HEK293 (cell line): ENCODE measurements around the gene KTN1.

Experiments used
- CTCF ChIA-PET: fragments of 350-600 bp; formaldehyde crosslinking; extraction: SDS; loops from one replicate; lab custom pipeline; 2021; ENCODE audit warnings: antibody characterized with exemption; lab: Yijun Ruan, JAX
- POLR2A ChIA-PET: fragments of 300-600 bp; formaldehyde crosslinking; extraction: SDS; loops from one replicate; lab custom pipeline; 2020; ENCODE audit warnings: antibody characterized with exemption, inconsistent platforms; lab: Yijun Ruan, JAX
- H3K27ac ChIP-seq: fragments of 200-500 bp; sonication (Bioruptor generic); 2 replicates; pipeline ENCODE4 v1.5.1; 2014; ENCODE audit warnings: low read depth, low read length, control low read depth, inconsistent platforms; ENCODE audit errors: extremely low read depth
- H3K36me3 ChIP-seq, 2 experiments: fragments of 200-500 bp in 1 of 2; sonication (Bioruptor generic) in 1 of 2; 1 replicate in 1 of 2; 2 replicates in 1 of 2; pipeline ENCODE4 v1.5.1; 2014 to 2017; ENCODE audit warnings: inconsistent platforms in 2 of 2, low read length in 2 of 2; ENCODE audit not compliant: control insufficient read depth in 2 of 2, insufficient read depth in 1 of 2
- H3K4me1 ChIP-seq: fragments of 200-500 bp; sonication (Bioruptor generic); 2 replicates; pipeline ENCODE4 v1.5.1; 2014; ENCODE audit warnings: mild to moderate bottlenecking, low read length, inconsistent platforms; ENCODE audit not compliant: control insufficient read depth, insufficient read depth
- H3K4me3 ChIP-seq: 2 replicates; pipeline ENCODE4 v1.5.1; 2011; ENCODE audit warnings: low read depth, mild to moderate bottlenecking, control low read depth, low read length, moderate library complexity
- H3K9me3 ChIP-seq: fragments of 200-500 bp; sonication (Bioruptor generic); 2 replicates; pipeline ENCODE4 v1.5.1; 2014; ENCODE audit warnings: low read depth, low read length, inconsistent platforms; ENCODE audit not compliant: control insufficient read depth, insufficient read depth
- FEZF1 ChIP-seq: fragments of 450-650 bp; formaldehyde crosslinking; IDR thresholded peaks from 2 replicates; pipeline ENCODE4 v1.5.1; 2016; ENCODE audit warnings: missing biosample characterization, missing genetic modification characterization
- MZF1 ChIP-seq: fragments of 450-650 bp; formaldehyde crosslinking; IDR thresholded peaks from 2 replicates; pipeline ENCODE4 v1.5.1; 2017; ENCODE audit warnings: missing biosample characterization, missing genetic modification characterization, borderline replicate concordance
- OVOL3 ChIP-seq: fragments of 450-650 bp; formaldehyde crosslinking; IDR thresholded peaks from 2 replicates; pipeline ENCODE4 v1.5.1; 2016; ENCODE audit warnings: missing biosample characterization, missing genetic modification characterization
- SCRT1 ChIP-seq: fragments of 450-650 bp; formaldehyde crosslinking; IDR thresholded peaks from 2 replicates; pipeline ENCODE4 v1.5.1; 2016; ENCODE audit warnings: missing biosample characterization, missing genetic modification characterization, borderline replicate concordance
- SP7 ChIP-seq: fragments of 450-650 bp; formaldehyde crosslinking; IDR thresholded peaks from 2 replicates; pipeline ENCODE4 v1.5.1; 2016; ENCODE audit warnings: missing biosample characterization, missing genetic modification characterization
- TRIM28 ChIP-seq: IDR thresholded peaks from 2 replicates; pipeline ENCODE4 v1.6.1; 2011; ENCODE audit warnings: low read length, control low read depth, borderline replicate concordance
- ZBTB1 ChIP-seq: fragments of 450-650 bp; formaldehyde crosslinking; IDR thresholded peaks from 2 replicates; pipeline ENCODE4 v1.5.1; 2016; ENCODE audit warnings: missing biosample characterization, missing genetic modification characterization
- ZBTB17 ChIP-seq: fragments of 450-650 bp; formaldehyde crosslinking; IDR thresholded peaks from 2 replicates; pipeline ENCODE4 v1.5.1; 2016; ENCODE audit warnings: missing biosample characterization, missing genetic modification characterization
- ZFHX2 ChIP-seq: fragments of 450-650 bp; formaldehyde crosslinking; conservative IDR thresholded peaks from 2 replicates; pipeline ENCODE4 v1.5.1; 2016; ENCODE audit warnings: missing biosample characterization, missing genetic modification characterization
- ZNF114 ChIP-seq: fragments of 450-650 bp; formaldehyde crosslinking; IDR thresholded peaks from 2 replicates; pipeline ENCODE4 v1.5.0; 2017; ENCODE audit warnings: missing biosample characterization, missing genetic modification characterization
- ZNF2 ChIP-seq: fragments of 450-650 bp; formaldehyde crosslinking; IDR thresholded peaks from 2 replicates; pipeline ENCODE4 v1.5.1; 2016; ENCODE audit warnings: missing biosample characterization, missing genetic modification characterization
- ZNF248 ChIP-seq: fragments of 450-650 bp; formaldehyde crosslinking; IDR thresholded peaks from 2 replicates; pipeline ENCODE4 v1.5.1; 2017; ENCODE audit warnings: missing biosample characterization, missing genetic modification characterization
- ZNF311 ChIP-seq: fragments of 450-650 bp; formaldehyde crosslinking; IDR thresholded peaks from 2 replicates; pipeline ENCODE4 v1.5.1; 2017; ENCODE audit warnings: missing biosample characterization, missing genetic modification characterization, borderline replicate concordance
- ZNF501 ChIP-seq: fragments of 450-650 bp; formaldehyde crosslinking; IDR thresholded peaks from 2 replicates; pipeline ENCODE4 v1.5.1; 2016; ENCODE audit warnings: missing biosample characterization, missing genetic modification characterization
- ZNF555 ChIP-seq: fragments of 450-650 bp; formaldehyde crosslinking; conservative IDR thresholded peaks from 2 replicates; pipeline ENCODE4 v1.5.1; 2017; ENCODE audit warnings: missing biosample characterization, mild to moderate bottlenecking, missing genetic modification characterization, inconsistent platforms
- ZNF610 ChIP-seq: fragments of 450-650 bp; formaldehyde crosslinking; IDR thresholded peaks from 2 replicates; pipeline ENCODE4 v1.5.1; 2016; ENCODE audit warnings: missing biosample characterization, missing genetic modification characterization, borderline replicate concordance
- ZNF621 ChIP-seq: fragments of 450-650 bp; formaldehyde crosslinking; IDR thresholded peaks from 2 replicates; pipeline ENCODE4 v1.5.1; 2017; ENCODE audit warnings: missing biosample characterization, missing genetic modification characterization
- ZNF629 ChIP-seq: fragments of 450-650 bp; formaldehyde crosslinking; IDR thresholded peaks from 2 replicates; pipeline ENCODE4 v1.5.1; 2017; ENCODE audit warnings: missing biosample characterization, missing genetic modification characterization
- ZNF664 ChIP-seq: fragments of 450-650 bp; formaldehyde crosslinking; IDR thresholded peaks from 2 replicates; pipeline ENCODE4 v1.5.1; 2016; ENCODE audit warnings: missing biosample characterization, missing genetic modification characterization
- ZNF791 ChIP-seq: fragments of 450-650 bp; formaldehyde crosslinking; IDR thresholded peaks from 2 replicates; pipeline ENCODE4 v1.5.1; 2016; ENCODE audit warnings: missing biosample characterization, missing genetic modification characterization
- ZNF843 ChIP-seq: fragments of 450-650 bp; formaldehyde crosslinking; IDR thresholded peaks from 2 replicates; pipeline ENCODE4 v1.5.1; 2016; ENCODE audit warnings: missing biosample characterization, missing genetic modification characterization
- ZSCAN16 ChIP-seq: fragments of 450-650 bp; formaldehyde crosslinking; IDR thresholded peaks from 2 replicates; pipeline ENCODE4 v1.5.1; 2016; ENCODE audit warnings: missing biosample characterization, missing genetic modification characterization
- TF ChIP-seq, protein P1 (sequence below): fragments of 450-650 bp; formaldehyde crosslinking; IDR thresholded peaks from 2 replicates; pipeline ENCODE4 v1.5.1; 2016; ENCODE audit warnings: missing biosample characterization, missing genetic modification characterization
- TF ChIP-seq, protein P2 (sequence below): fragments of 450-650 bp; formaldehyde crosslinking; IDR thresholded peaks from 2 replicates; pipeline ENCODE4 v1.5.1; 2016; ENCODE audit warnings: missing biosample characterization, missing genetic modification characterization
- TF ChIP-seq, protein P3 (sequence below): fragments of 450-650 bp; formaldehyde crosslinking; IDR thresholded peaks from 2 replicates; pipeline ENCODE4; 2016; ENCODE audit warnings: missing biosample characterization, missing genetic modification characterization
- TF ChIP-seq, protein P4 (sequence below): fragments of 450-650 bp; formaldehyde crosslinking; IDR thresholded peaks from 2 replicates; pipeline ENCODE4 v1.5.1; 2016; ENCODE audit warnings: missing biosample characterization, missing genetic modification characterization
- TF ChIP-seq, protein P5 (sequence below): fragments of 450-650 bp; formaldehyde crosslinking; IDR thresholded peaks from 2 replicates; pipeline ENCODE4 v1.5.1; 2017; ENCODE audit warnings: missing biosample characterization, mild to moderate bottlenecking, missing genetic modification characterization, moderate library complexity

Gene KTN1

DNA sequence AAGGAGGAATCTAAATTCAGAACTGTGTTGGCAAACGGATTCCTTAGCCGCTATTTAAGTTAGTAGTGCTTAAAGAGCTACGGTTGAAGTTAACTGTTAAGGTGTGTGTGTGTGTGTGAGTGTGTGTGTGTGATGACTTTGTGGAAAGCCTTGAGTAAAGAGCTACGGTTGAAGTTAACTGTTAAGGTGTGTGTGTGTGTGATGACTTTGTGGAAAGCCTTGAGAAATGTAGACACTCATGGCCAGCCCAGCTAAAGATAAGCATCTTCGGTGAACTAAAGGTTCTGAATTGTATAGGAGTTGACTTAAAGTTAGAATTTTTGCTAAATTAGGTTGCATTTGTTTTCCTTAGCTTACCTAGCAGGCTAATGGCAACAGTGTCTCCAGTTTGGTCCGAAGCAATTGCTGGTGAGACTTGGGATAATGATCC is 1.4 kb downstream of the KTN1 start:
- CTCF ChIA-PET = interaction anchor here (1.0 to 1.6 kb wide), 2 partner anchors 134 to 135 kb away, joined by 4 to 6 read pairs; no protein-coding TSS in a partner anchor
- no peaks in the 10 kb centered on the region for H3K9me3 ChIP-seq
- H3K27ac ChIP-seq = peak overlapping the region; percentile 85; the same call in 1 of the 2 replicates
- peaks cover 0 to 5% of the 10 kb centered on the region in 2 experiments; a peak in 1 of 3 replicates for H3K36me3 ChIP-seq
- POLR2A ChIA-PET = interaction anchor here (0.6 to 1.4 kb wide), 7 partner anchors 9 to 127 kb away, joined by 3 to 4 read pairs (median 3); no protein-coding TSS in a partner anchor
- H3K4me1 ChIP-seq = peaks cover 40% of the 10 kb centered on the region
- peak overlapping the region; percentile 95 for H3K4me3 ChIP-seq
- no peak for TF ChIP-seq TRIM28
- TF ChIP-seq OVOL3 (tag by site-specific recombination) = 0 out of 2 replicates have a peak, but pooled peaks have one; percentile 24
- no peak; the same call in 1 of the 2 replicates for TF ChIP-seq SP7 (tag by site-specific recombination)
- TF ChIP-seq SCRT1 (tag by site-specific recombination) = no peak
- TF ChIP-seq FEZF1 (tag by site-specific recombination) = no peak
- TF ChIP-seq ZNF248 (tag by site-specific recombination) = no peak
- no peak for TF ChIP-seq ZNF114 (tag by site-specific recombination)
- TF ChIP-seq ZNF791 (tag by site-specific recombination) = no peak
- no peak for TF ChIP-seq ZNF311 (tag by site-specific recombination)
- no peak for TF ChIP-seq ZNF843 (tag by site-specific recombination)
- no peak for TF ChIP-seq ZBTB17 (tag by site-specific recombination)
- no peak for TF ChIP-seq ZNF555 (tag by site-specific recombination)
- 0 out of 2 replicates have a peak, but pooled peaks have one; percentile 47 for TF ChIP-seq ZNF2
- TF ChIP-seq, protein P1, sequence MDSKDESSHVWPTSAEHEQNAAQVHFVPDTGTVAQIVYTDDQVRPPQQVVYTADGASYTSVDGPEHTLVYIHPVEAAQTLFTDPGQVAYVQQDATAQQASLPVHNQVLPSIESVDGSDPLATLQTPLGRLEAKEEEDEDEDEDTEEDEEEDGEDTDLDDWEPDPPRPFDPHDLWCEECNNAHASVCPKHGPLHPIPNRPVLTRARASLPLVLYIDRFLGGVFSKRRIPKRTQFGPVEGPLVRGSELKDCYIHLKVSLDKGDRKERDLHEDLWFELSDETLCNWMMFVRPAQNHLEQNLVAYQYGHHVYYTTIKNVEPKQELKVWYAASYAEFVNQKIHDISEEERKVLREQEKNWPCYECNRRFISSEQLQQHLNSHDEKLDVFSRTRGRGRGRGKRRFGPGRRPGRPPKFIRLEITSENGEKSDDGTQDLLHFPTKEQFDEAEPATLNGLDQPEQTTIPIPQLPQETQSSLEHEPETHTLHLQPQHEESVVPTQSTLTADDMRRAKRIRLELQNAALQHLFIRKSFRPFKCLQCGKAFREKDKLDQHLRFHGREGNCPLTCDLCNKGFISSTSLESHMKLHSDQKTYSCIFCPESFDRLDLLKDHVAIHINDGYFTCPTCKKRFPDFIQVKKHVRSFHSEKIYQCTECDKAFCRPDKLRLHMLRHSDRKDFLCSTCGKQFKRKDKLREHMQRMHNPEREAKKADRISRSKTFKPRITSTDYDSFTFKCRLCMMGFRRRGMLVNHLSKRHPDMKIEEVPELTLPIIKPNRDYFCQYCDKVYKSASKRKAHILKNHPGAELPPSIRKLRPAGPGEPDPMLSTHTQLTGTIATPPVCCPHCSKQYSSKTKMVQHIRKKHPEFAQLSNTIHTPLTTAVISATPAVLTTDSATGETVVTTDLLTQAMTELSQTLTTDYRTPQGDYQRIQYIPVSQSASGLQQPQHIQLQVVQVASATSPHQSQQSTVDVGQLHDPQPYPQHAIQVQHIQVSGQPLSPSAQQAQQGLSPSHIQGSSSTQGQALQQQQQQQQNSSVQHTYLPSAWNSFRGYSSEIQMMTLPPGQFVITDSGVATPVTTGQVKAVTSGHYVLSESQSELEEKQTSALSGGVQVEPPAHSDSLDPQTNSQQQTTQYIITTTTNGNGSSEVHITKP (tag by site-specific recombination) = no peak
- TF ChIP-seq, protein P2, sequence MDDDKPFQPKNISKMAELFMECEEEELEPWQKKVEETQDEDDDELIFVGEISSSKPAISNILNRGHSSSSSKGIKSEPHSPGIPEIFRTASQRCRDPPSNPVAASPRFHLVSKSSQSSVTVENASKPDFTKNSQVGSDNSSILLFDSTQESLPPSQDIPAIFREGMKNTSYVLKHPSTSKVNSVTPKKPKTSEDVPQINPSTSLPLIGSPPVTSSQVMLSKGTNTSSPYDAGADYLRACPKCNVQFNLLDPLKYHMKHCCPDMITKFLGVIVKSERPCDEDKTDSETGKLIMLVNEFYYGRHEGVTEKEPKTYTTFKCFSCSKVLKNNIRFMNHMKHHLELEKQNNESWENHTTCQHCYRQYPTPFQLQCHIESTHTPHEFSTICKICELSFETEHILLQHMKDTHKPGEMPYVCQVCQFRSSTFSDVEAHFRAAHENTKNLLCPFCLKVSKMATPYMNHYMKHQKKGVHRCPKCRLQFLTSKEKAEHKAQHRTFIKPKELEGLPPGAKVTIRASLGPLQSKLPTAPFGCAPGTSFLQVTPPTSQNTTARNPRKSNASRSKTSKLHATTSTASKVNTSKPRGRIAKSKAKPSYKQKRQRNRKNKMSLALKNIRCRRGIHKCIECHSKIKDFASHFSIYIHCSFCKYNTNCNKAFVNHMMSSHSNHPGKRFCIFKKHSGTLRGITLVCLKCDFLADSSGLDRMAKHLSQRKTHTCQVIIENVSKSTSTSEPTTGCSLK (tag by site-specific recombination) = no peak
- TF ChIP-seq, protein P3, sequence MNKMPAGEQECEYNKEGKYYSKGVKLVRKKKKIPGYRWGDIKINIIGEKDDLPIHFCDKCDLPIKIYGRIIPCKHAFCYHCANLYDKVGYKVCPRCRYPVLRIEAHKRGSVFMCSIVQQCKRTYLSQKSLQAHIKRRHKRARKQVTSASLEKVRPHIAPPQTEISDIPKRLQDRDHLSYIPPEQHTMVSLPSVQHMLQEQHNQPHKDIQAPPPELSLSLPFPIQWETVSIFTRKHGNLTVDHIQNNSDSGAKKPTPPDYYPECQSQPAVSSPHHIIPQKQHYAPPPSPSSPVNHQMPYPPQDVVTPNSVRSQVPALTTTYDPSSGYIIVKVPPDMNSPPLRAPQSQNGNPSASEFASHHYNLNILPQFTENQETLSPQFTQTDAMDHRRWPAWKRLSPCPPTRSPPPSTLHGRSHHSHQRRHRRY (tag by site-specific recombination) = no peak
- TF ChIP-seq ZBTB1 (tag by site-specific recombination) = no peak
- 0 out of 2 replicates have a peak, but pooled peaks have one; percentile 6 for TF ChIP-seq ZFHX2 (tag by site-specific recombination)
- TF ChIP-seq ZNF621 (tag by site-specific recombination) = no peak
- TF ChIP-seq, protein P4, sequence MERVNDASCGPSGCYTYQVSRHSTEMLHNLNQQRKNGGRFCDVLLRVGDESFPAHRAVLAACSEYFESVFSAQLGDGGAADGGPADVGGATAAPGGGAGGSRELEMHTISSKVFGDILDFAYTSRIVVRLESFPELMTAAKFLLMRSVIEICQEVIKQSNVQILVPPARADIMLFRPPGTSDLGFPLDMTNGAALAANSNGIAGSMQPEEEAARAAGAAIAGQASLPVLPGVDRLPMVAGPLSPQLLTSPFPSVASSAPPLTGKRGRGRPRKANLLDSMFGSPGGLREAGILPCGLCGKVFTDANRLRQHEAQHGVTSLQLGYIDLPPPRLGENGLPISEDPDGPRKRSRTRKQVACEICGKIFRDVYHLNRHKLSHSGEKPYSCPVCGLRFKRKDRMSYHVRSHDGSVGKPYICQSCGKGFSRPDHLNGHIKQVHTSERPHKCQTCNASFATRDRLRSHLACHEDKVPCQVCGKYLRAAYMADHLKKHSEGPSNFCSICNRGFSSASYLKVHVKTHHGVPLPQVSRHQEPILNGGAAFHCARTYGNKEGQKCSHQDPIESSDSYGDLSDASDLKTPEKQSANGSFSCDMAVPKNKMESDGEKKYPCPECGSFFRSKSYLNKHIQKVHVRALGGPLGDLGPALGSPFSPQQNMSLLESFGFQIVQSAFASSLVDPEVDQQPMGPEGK (tag by site-specific recombination) = no peak
- TF ChIP-seq, protein P5, sequence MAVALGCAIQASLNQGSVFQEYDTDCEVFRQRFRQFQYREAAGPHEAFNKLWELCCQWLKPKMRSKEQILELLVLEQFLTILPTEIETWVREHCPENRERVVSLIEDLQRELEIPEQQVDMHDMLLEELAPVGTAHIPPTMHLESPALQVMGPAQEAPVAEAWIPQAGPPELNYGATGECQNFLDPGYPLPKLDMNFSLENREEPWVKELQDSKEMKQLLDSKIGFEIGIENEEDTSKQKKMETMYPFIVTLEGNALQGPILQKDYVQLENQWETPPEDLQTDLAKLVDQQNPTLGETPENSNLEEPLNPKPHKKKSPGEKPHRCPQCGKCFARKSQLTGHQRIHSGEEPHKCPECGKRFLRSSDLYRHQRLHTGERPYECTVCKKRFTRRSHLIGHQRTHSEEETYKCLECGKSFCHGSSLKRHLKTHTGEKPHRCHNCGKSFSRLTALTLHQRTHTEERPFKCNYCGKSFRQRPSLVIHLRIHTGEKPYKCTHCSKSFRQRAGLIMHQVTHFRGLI (tag by site-specific recombination) = no peak
- TF ChIP-seq ZNF610 (tag by site-specific recombination) = no peak
- 0 out of 2 replicates have a peak, but pooled peaks have one; percentile 30 for TF ChIP-seq ZNF629 (tag by site-specific recombination)
- no peak for TF ChIP-seq MZF1
- TF ChIP-seq ZSCAN16 = no peak
- no peak; the same call in 1 of the 2 replicates for TF ChIP-seq ZNF501
- TF ChIP-seq ZNF664 (tag by site-specific recombination) = no peak
